HCT116 (cell line): Measurements from ENCODE around the gene TMEM141. TPM values are rescaled to one million over a fixed set of nuclear protein-coding genes. Genes with fewer than 3 reads are reported as not detected.
A peak's percentile ranks its signal among the peaks of the same experiment; 100 is the strongest.

ENCODE experiments used
- ATAC-seq: fragments of 200-7000 bp; cut with Tn5 transposase; 2 replicates; pipeline ENCODE4 v1.9.1; 2020; ENCODE audit warnings: mild to moderate bottlenecking, moderate library complexity
- BruUV-seq: library from RNA; stranded (reverse); fragments of 400-500 nt; replicated peaks from 2 replicates; lab custom pipeline; 2021; lab: Mats Ljungman, UMichigan
- CTCF ChIA-PET: fragments of 300-600 bp; sonication (Branson Sonifier 250); formaldehyde crosslinking; loops from one replicate; lab custom pipeline; 2021; ENCODE audit warnings: antibody characterized with exemption; lab: Charles Lee
- POLR2A ChIA-PET: fragments of 300-600, 350-600 bp; sonication (Branson Sonifier 250); formaldehyde crosslinking; loops from one replicate; lab custom pipeline; 2021; ENCODE audit warnings: antibody characterized with exemption; lab: Charles Lee
- RAD21 ChIA-PET, 2 experiments: fragments of 300-600 bp; sonication (Branson Sonifier 250); formaldehyde crosslinking; loops; one replicate each; lab custom pipeline; 2023; ENCODE audit warnings: low total read pairs in 2 of 2; ENCODE audit not compliant: uncharacterized antibody in 2 of 2, unreplicated experiment in 2 of 2, low non-redundant PET in 1 of 2; lab: Charles Lee
- DNase-seq: peaks from one replicate; pipeline ENCODE4 v3.0.0-alpha.2; 2010; ENCODE audit warnings: low read depth, low spot score
- H2AFZ ChIP-seq: fragments of 200-600 bp; shearing (Covaris generic), sonication (generic); 2 replicates; pipeline ENCODE4 v1.6.1; 2017; ENCODE audit warnings: low read depth, mixed run types, mixed read lengths, antibody characterized with exemption, low read length; ENCODE audit not compliant: poor library complexity, severe bottlenecking
- H3K27ac ChIP-seq: 2 replicates; pipeline ENCODE4 v1.5.1; 2012; ENCODE audit warnings: low read depth, low read length
- H3K27me3 ChIP-seq: fragments of 200-600 bp; sonication (generic); 2 replicates; pipeline ENCODE4 v1.6.1; 2016; ENCODE audit warnings: mixed run types, low read length, mixed read lengths; ENCODE audit not compliant: insufficient read depth
- H3K36me3 ChIP-seq, 2 experiments: fragments of 200-500 bp in 1 of 2; fragments of 200-600 bp in 1 of 2; sonication (Bioruptor generic) in 1 of 2; sonication (generic) in 1 of 2; 2 replicates each; pipeline versions ENCODE4 v1.5.1 to v1.6.1; 2014 to 2016; ENCODE audit warnings: low read length in 2 of 2, inconsistent platforms in 1 of 2, mixed read lengths in 1 of 2, mixed run types in 1 of 2; ENCODE audit not compliant: insufficient read depth in 2 of 2, control insufficient read depth in 1 of 2
- H3K4me1 ChIP-seq, 2 experiments: fragments of 200-600 bp in 1 of 2; sonication (generic) in 1 of 2; 2 replicates each; pipeline versions ENCODE4 v1.5.1 to v1.6.1; 2012 to 2017; ENCODE audit warnings: low read length in 2 of 2, inconsistent platforms in 1 of 2, mild to moderate bottlenecking in 1 of 2, mixed read lengths in 1 of 2, mixed run types in 1 of 2, moderate library complexity in 1 of 2; ENCODE audit not compliant: insufficient read depth in 2 of 2, control insufficient read depth in 1 of 2
- H3K4me2 ChIP-seq: fragments of 200-600 bp; sonication (generic); 2 replicates; pipeline ENCODE4 v1.6.1; 2017; ENCODE audit warnings: mixed run types, low read length, mixed read lengths
- H3K4me3 ChIP-seq, 2 experiments: fragments of 200-600 bp in 1 of 2; sonication (generic) in 1 of 2; replicated peaks in 1 of 2; 2 replicates each; pipeline ENCODE4 v1.5.1; 2011 to 2016; ENCODE audit warnings: low read length in 2 of 2, control low read depth in 1 of 2, low read depth in 1 of 2, mild to moderate bottlenecking in 1 of 2, mixed read lengths in 1 of 2, mixed run types in 1 of 2
- H3K79me2 ChIP-seq: fragments of 200-600 bp; sonication (generic); 2 replicates; pipeline ENCODE4 v1.6.1; 2017; ENCODE audit warnings: mild to moderate bottlenecking, mixed run types, low read length, moderate library complexity, mixed read lengths; ENCODE audit not compliant: insufficient read depth
- H3K9ac ChIP-seq: fragments of 200-600 bp; sonication (generic); 2 replicates; pipeline ENCODE4 v1.6.1; 2016; ENCODE audit warnings: low read length, mixed read lengths
- H3K9me2 ChIP-seq: fragments of 200-600 bp; sonication (generic), shearing (Covaris generic); 2 replicates; pipeline ENCODE4 v1.6.1; 2017; ENCODE audit warnings: mixed run types, mild to moderate bottlenecking, moderate library complexity; ENCODE audit not compliant: insufficient read depth
- H3K9me3 ChIP-seq, 2 experiments: fragments of 200-500 bp in 1 of 2; fragments of 200-600 bp in 1 of 2; sonication (Bioruptor generic) in 1 of 2; sonication (generic) in 1 of 2; 2 replicates each; pipeline ENCODE4 v1.6.1; 2014 to 2017; ENCODE audit warnings: low read length in 2 of 2, mixed read lengths in 2 of 2, inconsistent platforms in 1 of 2, low read depth in 1 of 2, mild to moderate bottlenecking in 1 of 2, mixed run types in 1 of 2, moderate library complexity in 1 of 2; ENCODE audit not compliant: control insufficient read depth in 1 of 2, insufficient read depth in 1 of 2
- H4K20me1 ChIP-seq: fragments of 200-600 bp; sonication (generic), shearing (Covaris generic); 2 replicates; pipeline ENCODE4 v1.6.1; 2017; ENCODE audit warnings: mixed run types, mild to moderate bottlenecking, moderate library complexity; ENCODE audit not compliant: insufficient read depth
- CBX3 ChIP-seq: IDR thresholded peaks from 2 replicates; pipeline ENCODE4 v1.6.1; 2012; ENCODE audit warnings: low read depth
- CEBPB ChIP-seq: IDR thresholded peaks from 2 replicates; pipeline ENCODE4 v1.6.1; 2012; ENCODE audit warnings: low read depth
- CTCF ChIP-seq, 3 experiments: fragments of 200-600 bp in 1 of 3; sonication (generic) in 1 of 3; IDR thresholded peaks in 2 of 3; conservative IDR thresholded peaks in 1 of 3; 2 replicates each; pipeline ENCODE4 v1.5.1; 2012 to 2017; ENCODE audit warnings: low read depth in 2 of 3, low read length in 2 of 3, antibody characterized with exemption in 1 of 3, borderline replicate concordance in 1 of 3, control low read depth in 1 of 3, mild to moderate bottlenecking in 1 of 3, mixed read lengths in 1 of 3, mixed run types in 1 of 3, moderate library complexity in 1 of 3; ENCODE audit not compliant: insufficient read depth in 1 of 3
- FOSL1 ChIP-seq: IDR thresholded peaks from 2 replicates; pipeline ENCODE4 v1.6.1; 2012; ENCODE audit warnings: low read depth
- RAD21 ChIP-seq: IDR thresholded peaks from 2 replicates; pipeline ENCODE4 v1.6.1; 2012; ENCODE audit warnings: low read depth, mild to moderate bottlenecking
- SRF ChIP-seq: IDR thresholded peaks from 2 replicates; pipeline ENCODE4 v1.6.1; 2012; ENCODE audit warnings: low read depth
- ZFX ChIP-seq: fragments of 450-650 bp; IDR thresholded peaks from 2 replicates; pipeline ENCODE4 v1.6.1; 2017
- ZNF274 ChIP-seq: fragments of 200-500 bp; sonication (Bioruptor generic); IDR thresholded peaks from 2 replicates; pipeline ENCODE4 v1.6.1; 2014; ENCODE audit warnings: mild to moderate bottlenecking, low read depth, low read length, inconsistent platforms
- intact Hi-C: fragments of 100-400 bp; cut with micrococcal nuclease; formaldehyde crosslinking; loops from 2 replicates; pipeline ENCODE4 v1.10.0; 2022
- total RNA-seq: library from RNA; stranded (reverse); gene quantifications from one replicate; pipeline ENCODE4 v1.2.1, GENCODE V29; 2021; ENCODE audit not compliant: unreplicated experiment

TMEM141 gene
- total RNA-seq, 1 experiment from 2014 or later: 73.6 TPM

GRCh38 chr9:136840140-136840876 lies 49.2 kb downstream of the TMEM141 start:
- no peaks in the 10 kb centered on the region for H4K20me1 ChIP-seq
- no peaks in the 10 kb centered on the region for H3K9me2 ChIP-seq
- no peaks in the 10 kb centered on the region for H3K36me3 ChIP-seq
- ChIA-PET RAD21 (no interaction called here), CTCF (interaction anchor here (0.5 to 1.0 kb wide), 2 partner anchors 62 to 151 kb away, joined by 3 to 4 read pairs; no protein-coding TSS in a partner anchor), POLR2A (no interaction called here)
- BruUV-seq: TSS peak; percentile 53
- H3K9me3 ChIP-seq: no peaks in the 10 kb centered on the region
- no peak for TF ChIP-seq CEBPB
- TF ChIP-seq CTCF (IDR thresholded peaks at IDR 0.05 in 2 of 3, conservative IDR thresholded peaks at IDR 0.05 in 1 of 3; ENCODE audit: borderline replicate concordance in 1 of 3, insufficient read depth in 1 of 3, low read depth in 2 of 3, low read length in 2 of 3): no peak
- TF ChIP-seq FOSL1: no peak
- no peak for TF ChIP-seq CBX3
- no peak for TF ChIP-seq ZFX
- no peak for TF ChIP-seq SRF
- no peak for TF ChIP-seq RAD21
- TF ChIP-seq ZNF274: no peak
- H2AFZ ChIP-seq: no peak overlapping the region
- ATAC-seq: no peak
- no peak overlapping the region for H3K4me3 ChIP-seq
- peak overlapping the region; percentile 70 for H3K27ac ChIP-seq
- H3K4me2 ChIP-seq: no peak overlapping the region
- H3K79me2 ChIP-seq: no peaks in the 10 kb centered on the region
- H3K9ac ChIP-seq: no peak overlapping the region
- no peak for DNase-seq
- intact Hi-C loops: loop anchor here (5.0 to 10.0 kb wide), 2 partner anchors 104 to 197 kb away; partner anchors contain the start of genes C8G and FBXW5
- H3K4me1 ChIP-seq: peaks cover 29 to 39% of the 10 kb centered on the region in 2 experiments
- no peaks in the 10 kb centered on the region for H3K27me3 ChIP-seq
